Smooth muscle cell (in vitro differentiated cells): ENCODE measurements around the gene HDLBP. TPM values are rescaled to one million over a fixed set of nuclear protein-coding genes. Genes with fewer than 3 reads are reported as not detected.
A peak's percentile ranks its signal among the peaks of the same experiment; 100 is the strongest.

Experiments
- DNase-seq: peaks from one replicate; lab custom pipeline; 2025; ENCODE audit not compliant: unreplicated experiment; lab: John Stamatoyannopoulos, UW
- H2AFZ ChIP-seq: fragments of 200-600 bp; sonication (generic); 2 replicates; pipeline ENCODE4 v1.6.0; 2016; ENCODE audit warnings: antibody characterized with exemption, low read depth, mild to moderate bottlenecking
- H3F3A ChIP-seq: fragments of 200-600 bp; sonication (generic); 2 replicates; pipeline ENCODE4 v1.6.0; 2017; ENCODE audit warnings: antibody characterized with exemption, low read depth
- H3K27ac ChIP-seq: fragments of 200-600 bp; sonication (generic); 2 replicates; pipeline ENCODE4 v1.5.1; 2016; ENCODE audit warnings: low read depth, mild to moderate bottlenecking
- H3K27me3 ChIP-seq: fragments of 200-600 bp; sonication (generic); 2 replicates; pipeline ENCODE4 v1.6.1; 2016; ENCODE audit warnings: low read depth, mild to moderate bottlenecking
- H3K36me3 ChIP-seq: fragments of 200-600 bp; sonication (generic); 2 replicates; pipeline ENCODE4 v1.5.1; 2016; ENCODE audit warnings: low read depth
- H3K4me1 ChIP-seq: fragments of 200-600 bp; sonication (generic); 2 replicates; pipeline ENCODE4 v1.5.1; 2016; ENCODE audit warnings: low read depth
- H3K4me2 ChIP-seq: fragments of 200-600 bp; sonication (generic); 2 replicates; pipeline ENCODE4 v1.6.0; 2016; ENCODE audit warnings: mild to moderate bottlenecking
- H3K4me3 ChIP-seq: fragments of 200-600 bp; sonication (generic); 2 replicates; pipeline ENCODE4 v1.5.1; 2016; ENCODE audit warnings: mild to moderate bottlenecking
- H3K79me2 ChIP-seq: fragments of 200-600 bp; sonication (generic); 2 replicates; pipeline ENCODE4 v1.6.0; 2016; ENCODE audit warnings: low read depth, mild to moderate bottlenecking
- H3K9ac ChIP-seq: fragments of 200-600 bp; sonication (generic); 2 replicates; pipeline ENCODE4 v1.6.0; 2016; ENCODE audit warnings: low read depth
- H3K9me3 ChIP-seq: fragments of 200-600 bp; sonication (generic); replicated peaks from 2 replicates; pipeline ENCODE4 v1.5.1; 2016; ENCODE audit warnings: low read depth
- H4K20me1 ChIP-seq: fragments of 200-600 bp; sonication (generic); 2 replicates; pipeline ENCODE4 v1.6.0; 2016; ENCODE audit warnings: low read depth
- WGBS: methylation state at CpG from one replicate; pipeline ENCODE4 v1.1.7; 2016; ENCODE audit warnings: low lambda C conversion rate; 5-methylcytosine and 5-hydroxymethylcytosine counted together
- polyA plus RNA-seq: library from polyadenylated mRNA; unstranded; fragments of >200 nt; fragmentation: Nextera tagmentation; extraction: Ambion mirVana; gene quantifications from 2 replicates; pipeline ENCODE4 v1.2.1, GENCODE V29; 2016
- total RNA-seq: library from RNA; depleted of rRNA; stranded (reverse); fragments of >200 nt; gene quantifications from 2 replicates; pipeline ENCODE4 v1.2.3, GENCODE V29; 2014
- TF ChIP-seq, protein P1 (sequence below): fragments of 200-600 bp; sonication (generic); IDR thresholded peaks from 2 replicates; pipeline ENCODE4 v1.5.1; 2017; ENCODE audit warnings: borderline replicate concordance, mild to moderate bottlenecking, antibody characterized with exemption; ENCODE audit not compliant: insufficient read depth, poor library complexity, severe bottlenecking

HDLBP gene
- total and polyA plus RNA-seq, 2 experiments from 2014 or later, result 504 to 545 TPM

DNA sequence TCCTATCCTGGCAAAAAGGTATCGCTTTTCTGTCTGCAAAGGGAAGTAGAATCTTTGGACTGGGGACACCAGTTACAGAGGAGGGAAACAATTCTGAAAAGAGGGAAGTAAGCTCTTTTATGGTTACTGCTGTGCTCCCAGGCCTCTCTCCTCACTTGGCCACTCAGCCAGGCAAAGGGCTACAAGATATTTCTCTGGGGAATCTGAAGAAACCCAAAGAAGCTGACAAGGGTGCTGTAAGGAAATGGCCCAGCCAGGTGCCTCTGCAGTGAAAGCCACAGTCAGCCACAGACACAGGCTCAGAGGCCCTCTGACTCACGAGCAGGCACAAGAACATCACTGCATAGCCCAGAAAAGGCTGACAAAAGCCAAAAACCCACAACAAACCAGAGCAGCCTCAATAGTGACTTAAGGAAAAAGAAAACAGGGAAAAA lies 5.8 kb downstream of the HDLBP start:
- DNase-seq, result no peak
- H3K27ac ChIP-seq, result peak overlapping the region; percentile 99

DNA sequence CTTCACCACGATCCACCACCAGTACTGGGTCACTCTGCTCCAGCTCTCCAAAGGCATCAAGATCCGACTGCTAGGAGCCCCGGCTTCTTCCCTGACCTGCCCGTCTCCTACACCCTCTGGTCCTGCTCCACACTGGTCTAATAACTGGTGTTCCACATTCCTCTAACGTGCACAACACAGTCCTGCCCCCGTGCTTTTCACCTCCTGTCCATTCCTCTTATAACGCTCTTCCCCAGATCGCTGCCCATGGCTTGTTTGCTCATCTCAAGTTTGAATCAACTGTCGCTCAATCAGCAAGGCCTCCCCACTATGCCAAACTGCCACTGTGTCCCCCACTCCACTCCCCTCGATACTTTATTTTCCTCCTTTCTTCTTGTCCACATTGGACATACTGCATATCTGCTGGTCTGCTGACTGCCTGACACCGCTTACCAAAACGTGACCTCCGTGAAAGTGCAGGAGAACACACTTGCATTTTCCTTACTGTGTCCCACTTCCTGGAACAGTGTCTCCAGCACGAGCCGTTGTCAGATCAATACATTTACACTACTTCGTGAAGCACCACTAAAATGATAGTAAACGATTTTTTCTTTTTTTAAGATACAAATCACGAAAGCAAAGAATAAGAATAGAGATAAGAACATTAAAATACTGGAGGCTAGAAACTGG lies 6.5 kb downstream of the HDLBP start:
- Histone ChIP-seq H3K4me2 (no peak overlapping the region), H3K9ac (no peak overlapping the region), H3K9me3 (no peaks in the 10 kb centered on the region), H3K27me3 (no peaks in the 10 kb centered on the region), H3K4me1 (peaks cover 5% of the 10 kb centered on the region), H3K79me2 (peaks cover 100% of the 10 kb centered on the region), H3F3A (peaks cover 14% of the 10 kb centered on the region), H2AFZ (no peak overlapping the region), H3K27ac (peak overlapping the region; percentile 99), H3K4me3 (no peak overlapping the region), H4K20me1 (peaks cover 80% of the 10 kb centered on the region), H3K36me3 (no peaks in the 10 kb centered on the region)
- DNase-seq, result no peak
- TF ChIP-seq, protein P1, sequence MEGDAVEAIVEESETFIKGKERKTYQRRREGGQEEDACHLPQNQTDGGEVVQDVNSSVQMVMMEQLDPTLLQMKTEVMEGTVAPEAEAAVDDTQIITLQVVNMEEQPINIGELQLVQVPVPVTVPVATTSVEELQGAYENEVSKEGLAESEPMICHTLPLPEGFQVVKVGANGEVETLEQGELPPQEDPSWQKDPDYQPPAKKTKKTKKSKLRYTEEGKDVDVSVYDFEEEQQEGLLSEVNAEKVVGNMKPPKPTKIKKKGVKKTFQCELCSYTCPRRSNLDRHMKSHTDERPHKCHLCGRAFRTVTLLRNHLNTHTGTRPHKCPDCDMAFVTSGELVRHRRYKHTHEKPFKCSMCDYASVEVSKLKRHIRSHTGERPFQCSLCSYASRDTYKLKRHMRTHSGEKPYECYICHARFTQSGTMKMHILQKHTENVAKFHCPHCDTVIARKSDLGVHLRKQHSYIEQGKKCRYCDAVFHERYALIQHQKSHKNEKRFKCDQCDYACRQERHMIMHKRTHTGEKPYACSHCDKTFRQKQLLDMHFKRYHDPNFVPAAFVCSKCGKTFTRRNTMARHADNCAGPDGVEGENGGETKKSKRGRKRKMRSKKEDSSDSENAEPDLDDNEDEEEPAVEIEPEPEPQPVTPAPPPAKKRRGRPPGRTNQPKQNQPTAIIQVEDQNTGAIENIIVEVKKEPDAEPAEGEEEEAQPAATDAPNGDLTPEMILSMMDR, result no peak
- 94% methylated on average over 18 of the region's 18 CpGs for WGBS

More for the DNA sequence above, 5.8 kb downstream of the HDLBP start:
- Histone ChIP-seq H3K4me2 (peak overlapping the region; percentile 38), H3K9ac (peak overlapping the region; percentile 3), H3K79me2 (peaks cover 100% of the 10 kb centered on the region), H3K36me3 (no peaks in the 10 kb centered on the region), H3F3A (peaks cover 14% of the 10 kb centered on the region), H3K9me3 (no peaks in the 10 kb centered on the region), H3K4me1 (peaks cover 8% of the 10 kb centered on the region), H3K27me3 (no peaks in the 10 kb centered on the region), H4K20me1 (peaks cover 73% of the 10 kb centered on the region), H3K4me3 (no peak overlapping the region), H2AFZ (no peak overlapping the region)
- TF ChIP-seq, protein P1, result no peak
- 45% methylated on average over 2 of the region's 2 CpGs for WGBS

DNA sequence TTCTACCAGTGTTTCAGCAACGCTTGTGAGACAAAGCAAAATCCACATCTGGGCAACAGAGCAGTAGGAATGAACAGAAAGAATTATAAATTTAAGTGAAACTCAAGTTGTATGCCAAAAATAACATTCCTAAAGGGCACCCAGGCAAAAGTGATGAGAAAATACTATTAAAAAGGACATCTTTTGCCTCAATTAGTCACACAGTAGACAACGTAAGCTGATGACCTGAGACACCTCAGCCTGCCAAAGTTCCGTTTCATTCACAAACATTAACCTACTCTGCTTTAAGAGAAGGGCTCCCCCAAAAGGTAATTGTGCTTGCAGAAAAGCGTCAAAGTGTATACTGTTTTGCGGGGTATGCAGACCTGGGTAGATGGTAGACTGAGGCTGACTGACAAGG lies 7.2 kb downstream of the HDLBP start:
- TF ChIP-seq, protein P1, result no peak
- Histone ChIP-seq H3F3A (peaks cover 14% of the 10 kb centered on the region), H2AFZ (no peak overlapping the region), H3K27me3 (no peaks in the 10 kb centered on the region), H3K4me3 (no peak overlapping the region), H4K20me1 (peaks cover 87% of the 10 kb centered on the region), H3K9me3 (no peaks in the 10 kb centered on the region), H3K4me2 (no peak overlapping the region), H3K27ac (no peak overlapping the region), H3K79me2 (peaks cover 100% of the 10 kb centered on the region), H3K4me1 (no peaks in the 10 kb centered on the region), H3K36me3 (no peaks in the 10 kb centered on the region), H3K9ac (no peak overlapping the region)
- DNase-seq, result no peak
- 86% methylated on average over 5 of the region's 5 CpGs for WGBS

DNA sequence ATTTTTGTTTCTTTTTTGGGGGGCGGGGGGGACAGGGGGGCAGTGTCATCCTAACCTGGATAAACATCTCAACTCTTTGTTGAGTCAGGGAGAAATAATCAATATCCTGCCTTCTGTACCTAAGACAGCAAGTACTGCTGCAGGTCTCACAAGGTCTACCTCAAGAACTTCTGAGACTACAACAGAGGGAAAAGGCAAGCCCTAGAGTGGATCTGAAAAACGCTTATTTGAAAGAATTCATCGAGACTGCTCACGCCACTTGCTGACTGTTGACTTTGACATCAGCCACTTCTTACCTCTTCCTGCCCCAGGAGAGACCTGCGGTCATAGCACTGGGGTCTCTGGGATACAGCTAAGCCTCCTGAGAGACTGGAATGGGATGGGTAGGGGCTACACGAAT lies 8.4 kb downstream of the HDLBP start:
- DNase-seq, result no peak
- Histone ChIP-seq H3F3A (peaks cover 14% of the 10 kb centered on the region), H3K27me3 (no peaks in the 10 kb centered on the region), H2AFZ (no peak overlapping the region), H3K4me1 (no peaks in the 10 kb centered on the region), H3K79me2 (peaks cover 100% of the 10 kb centered on the region), H3K9me3 (no peaks in the 10 kb centered on the region), H3K27ac (no peak overlapping the region), H3K36me3 (no peaks in the 10 kb centered on the region), H4K20me1 (peaks cover 99% of the 10 kb centered on the region), H3K4me2 (no peak overlapping the region), H3K4me3 (no peak overlapping the region), H3K9ac (no peak overlapping the region)
- WGBS, result 85% methylated on average over 6 of the region's 6 CpGs
- TF ChIP-seq, protein P1, result no peak
